K562 (cell line): ENCODE results near the gene PI4K2A. TPM values are rescaled to one million over a fixed set of nuclear protein-coding genes. Genes with fewer than 3 reads are reported as not detected.

ENCODE experiments used
- CTBP1 ChIP-seq: fragments of 450-650 bp; IDR thresholded peaks from 2 replicates; pipeline ENCODE4 v1.6.1; 2016; ENCODE audit warnings: borderline replicate concordance
- CXXC5 ChIP-seq: fragments of 250-450 bp; sonication (Bioruptor Pico); IDR thresholded peaks from 2 replicates; pipeline ENCODE4 v1.8.0; 2022; ENCODE audit warnings: inconsistent platforms, mild to moderate bottlenecking, moderate library complexity
- EP400 ChIP-seq: fragments of 450-650 bp; IDR thresholded peaks from 2 replicates; pipeline ENCODE4 v1.6.1; 2017; ENCODE audit warnings: antibody characterized with exemption, mild to moderate bottlenecking, moderate library complexity
- HNRNPK ChIP-seq: fragments of 200-400 bp; formaldehyde crosslinking; IDR thresholded peaks from one replicate; pipeline ENCODE4 v1.6.1; 2018; ENCODE audit warnings: mild to moderate bottlenecking, low read depth, low read length; ENCODE audit not compliant: poor library complexity, severe bottlenecking
- HNRNPLL ChIP-seq: fragments of 200-400 bp; formaldehyde crosslinking; IDR thresholded peaks from 2 replicates; pipeline ENCODE4 v1.6.1; 2017; ENCODE audit warnings: low read length, low read depth, mild to moderate bottlenecking; ENCODE audit not compliant: poor library complexity, severe bottlenecking
- LARP7 ChIP-seq: fragments of 450-650 bp; IDR thresholded peaks from 2 replicates; pipeline ENCODE4 v1.6.1; 2016
- MAFK ChIP-seq: IDR thresholded peaks from 2 replicates; pipeline ENCODE4 v1.6.1; 2011; ENCODE audit warnings: low read length, improper control_type of control experiment
- PHF8 ChIP-seq: fragments of 200-600 bp; sonication (generic); IDR thresholded peaks from 2 replicates; pipeline ENCODE4 v1.6.1; 2012; ENCODE audit warnings: mixed run types, mild to moderate bottlenecking, inconsistent platforms, low read length, moderate library complexity, borderline replicate concordance
- RB1 ChIP-seq: fragments of 450-650 bp; IDR thresholded peaks from 2 replicates; pipeline ENCODE4 v1.6.1; 2017; ENCODE audit warnings: low read depth, mild to moderate bottlenecking
- RNF2 ChIP-seq: sonication (generic); IDR thresholded peaks from 2 replicates; pipeline ENCODE4 v1.6.1; 2016
- TBP ChIP-seq: optimal IDR thresholded peaks from 2 replicates; pipeline ENCODE3; 2011; ENCODE audit warnings: low read depth, low read length, improper control_type of control experiment
- polyA plus RNA-seq, 8 experiments: library from polyadenylated mRNA; depleted of rRNA in 4 of 8; stranded (reverse) in 5 of 8; unstranded in 3 of 8; fragments of >200 nt; fragmentation: Nextera tagmentation in 2 of 8; fragmentation: Illumina TruSeq in 1 of 8; extraction: Ambion mirVana in 2 of 8; extraction: Trizol in 1 of 8; gene quantifications; 2 replicates each; pipeline versions ENCODE4 v1.2.1 to v1.2.3, GENCODE V29; 2011 to 2014; ENCODE audit warnings: inconsistent platforms in 1 of 8, missing spikeins in 1 of 8
- total RNA-seq, 7 experiments: library from RNA; depleted of rRNA in 6 of 7; stranded (reverse); fragments of >200 nt in 6 of 7; fragmentation: Illumina TruSeq in 2 of 7; extraction: Trizol in 2 of 7; gene quantifications; 2 replicates each; pipeline versions ENCODE4 v1.2.1 to v1.2.3, GENCODE V29; 2011 to 2021; ENCODE audit warnings: low replicate concordance in 1 of 7
- TF ChIP-seq, protein P1 (sequence below): fragments of 450-650 bp; IDR thresholded peaks from 2 replicates; pipeline ENCODE4 v1.6.1; 2017; ENCODE audit warnings: antibody characterized with exemption, mild to moderate bottlenecking
- TF ChIP-seq, protein P2 (sequence below): fragments of 450-650 bp; IDR thresholded peaks from 2 replicates; pipeline ENCODE4 v1.6.1; 2016; ENCODE audit warnings: mild to moderate bottlenecking, moderate library complexity

Gene PI4K2A
- total and polyA plus RNA-seq, 9 of the 15 experiments (the other 6 are each of a cell fraction or from before 2014, with no cell fraction given) = 4.4 to 28.4 (median 16.5) TPM

DNA sequence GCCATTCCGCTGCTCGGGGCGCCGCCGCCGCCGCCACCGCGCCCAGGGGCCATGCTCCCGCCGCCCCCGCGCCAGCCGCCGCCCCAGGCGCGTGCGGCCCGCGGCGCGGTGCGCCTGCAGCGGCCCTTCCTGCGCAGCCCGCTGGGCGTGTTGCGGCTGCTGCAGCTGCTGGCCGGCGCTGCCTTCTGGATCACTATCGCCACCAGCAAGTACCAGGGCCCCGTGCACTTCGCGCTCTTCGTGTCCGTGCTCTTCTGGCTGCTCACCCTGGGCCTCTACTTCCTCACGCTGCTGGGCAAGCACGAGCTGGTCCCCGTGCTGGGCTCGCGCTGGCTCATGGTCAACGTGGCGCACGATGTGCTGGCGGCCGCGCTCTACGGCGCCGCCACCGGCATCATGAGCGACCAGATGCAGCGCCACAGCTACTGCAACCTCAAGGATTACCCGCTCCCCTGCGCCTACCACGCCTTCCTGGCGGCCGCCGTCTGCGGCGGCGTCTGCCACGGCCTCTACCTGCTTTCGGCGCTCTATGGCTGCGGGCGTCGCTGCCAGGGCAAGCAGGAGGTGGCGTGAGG, 73.4 kb downstream of the PI4K2A start (continued):
- TF ChIP-seq, protein P1, sequence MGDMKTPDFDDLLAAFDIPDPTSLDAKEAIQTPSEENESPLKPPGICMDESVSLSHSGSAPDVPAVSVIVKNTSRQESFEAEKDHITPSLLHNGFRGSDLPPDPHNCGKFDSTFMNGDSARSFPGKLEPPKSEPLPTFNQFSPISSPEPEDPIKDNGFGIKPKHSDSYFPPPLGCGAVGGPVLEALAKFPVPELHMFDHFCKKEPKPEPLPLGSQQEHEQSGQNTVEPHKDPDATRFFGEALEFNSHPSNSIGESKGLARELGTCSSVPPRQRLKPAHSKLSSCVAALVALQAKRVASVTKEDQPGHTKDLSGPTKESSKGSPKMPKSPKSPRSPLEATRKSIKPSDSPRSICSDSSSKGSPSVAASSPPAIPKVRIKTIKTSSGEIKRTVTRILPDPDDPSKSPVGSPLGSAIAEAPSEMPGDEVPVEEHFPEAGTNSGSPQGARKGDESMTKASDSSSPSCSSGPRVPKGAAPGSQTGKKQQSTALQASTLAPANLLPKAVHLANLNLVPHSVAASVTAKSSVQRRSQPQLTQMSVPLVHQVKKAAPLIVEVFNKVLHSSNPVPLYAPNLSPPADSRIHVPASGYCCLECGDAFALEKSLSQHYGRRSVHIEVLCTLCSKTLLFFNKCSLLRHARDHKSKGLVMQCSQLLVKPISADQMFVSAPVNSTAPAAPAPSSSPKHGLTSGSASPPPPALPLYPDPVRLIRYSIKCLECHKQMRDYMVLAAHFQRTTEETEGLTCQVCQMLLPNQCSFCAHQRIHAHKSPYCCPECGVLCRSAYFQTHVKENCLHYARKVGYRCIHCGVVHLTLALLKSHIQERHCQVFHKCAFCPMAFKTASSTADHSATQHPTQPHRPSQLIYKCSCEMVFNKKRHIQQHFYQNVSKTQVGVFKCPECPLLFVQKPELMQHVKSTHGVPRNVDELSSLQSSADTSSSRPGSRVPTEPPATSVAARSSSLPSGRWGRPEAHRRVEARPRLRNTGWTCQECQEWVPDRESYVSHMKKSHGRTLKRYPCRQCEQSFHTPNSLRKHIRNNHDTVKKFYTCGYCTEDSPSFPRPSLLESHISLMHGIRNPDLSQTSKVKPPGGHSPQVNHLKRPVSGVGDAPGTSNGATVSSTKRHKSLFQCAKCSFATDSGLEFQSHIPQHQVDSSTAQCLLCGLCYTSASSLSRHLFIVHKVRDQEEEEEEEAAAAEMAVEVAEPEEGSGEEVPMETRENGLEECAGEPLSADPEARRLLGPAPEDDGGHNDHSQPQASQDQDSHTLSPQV = peak; percentile 75; the same call in 1 of the 2 replicates
- TF ChIP-seq PHF8 (peak; percentile 50; the same call in 1 of the 2 replicates), RNF2 (0 out of 2 replicates have a peak, but pooled peaks have one; percentile 17), CTBP1 (peak; percentile 75), LARP7 (no peak), MAFK (no peak), TBP (peak; percentile 15), EP400 (peak; percentile 71; the same call in 1 of the 2 replicates), CXXC5 (CRISPR knock-in tag) (peak; percentile 59), RB1 (0 out of 2 replicates have a peak, but pooled peaks have one; percentile 34), HNRNPLL (peak; percentile 83), HNRNPK (no peak)
- TF ChIP-seq, protein P2, sequence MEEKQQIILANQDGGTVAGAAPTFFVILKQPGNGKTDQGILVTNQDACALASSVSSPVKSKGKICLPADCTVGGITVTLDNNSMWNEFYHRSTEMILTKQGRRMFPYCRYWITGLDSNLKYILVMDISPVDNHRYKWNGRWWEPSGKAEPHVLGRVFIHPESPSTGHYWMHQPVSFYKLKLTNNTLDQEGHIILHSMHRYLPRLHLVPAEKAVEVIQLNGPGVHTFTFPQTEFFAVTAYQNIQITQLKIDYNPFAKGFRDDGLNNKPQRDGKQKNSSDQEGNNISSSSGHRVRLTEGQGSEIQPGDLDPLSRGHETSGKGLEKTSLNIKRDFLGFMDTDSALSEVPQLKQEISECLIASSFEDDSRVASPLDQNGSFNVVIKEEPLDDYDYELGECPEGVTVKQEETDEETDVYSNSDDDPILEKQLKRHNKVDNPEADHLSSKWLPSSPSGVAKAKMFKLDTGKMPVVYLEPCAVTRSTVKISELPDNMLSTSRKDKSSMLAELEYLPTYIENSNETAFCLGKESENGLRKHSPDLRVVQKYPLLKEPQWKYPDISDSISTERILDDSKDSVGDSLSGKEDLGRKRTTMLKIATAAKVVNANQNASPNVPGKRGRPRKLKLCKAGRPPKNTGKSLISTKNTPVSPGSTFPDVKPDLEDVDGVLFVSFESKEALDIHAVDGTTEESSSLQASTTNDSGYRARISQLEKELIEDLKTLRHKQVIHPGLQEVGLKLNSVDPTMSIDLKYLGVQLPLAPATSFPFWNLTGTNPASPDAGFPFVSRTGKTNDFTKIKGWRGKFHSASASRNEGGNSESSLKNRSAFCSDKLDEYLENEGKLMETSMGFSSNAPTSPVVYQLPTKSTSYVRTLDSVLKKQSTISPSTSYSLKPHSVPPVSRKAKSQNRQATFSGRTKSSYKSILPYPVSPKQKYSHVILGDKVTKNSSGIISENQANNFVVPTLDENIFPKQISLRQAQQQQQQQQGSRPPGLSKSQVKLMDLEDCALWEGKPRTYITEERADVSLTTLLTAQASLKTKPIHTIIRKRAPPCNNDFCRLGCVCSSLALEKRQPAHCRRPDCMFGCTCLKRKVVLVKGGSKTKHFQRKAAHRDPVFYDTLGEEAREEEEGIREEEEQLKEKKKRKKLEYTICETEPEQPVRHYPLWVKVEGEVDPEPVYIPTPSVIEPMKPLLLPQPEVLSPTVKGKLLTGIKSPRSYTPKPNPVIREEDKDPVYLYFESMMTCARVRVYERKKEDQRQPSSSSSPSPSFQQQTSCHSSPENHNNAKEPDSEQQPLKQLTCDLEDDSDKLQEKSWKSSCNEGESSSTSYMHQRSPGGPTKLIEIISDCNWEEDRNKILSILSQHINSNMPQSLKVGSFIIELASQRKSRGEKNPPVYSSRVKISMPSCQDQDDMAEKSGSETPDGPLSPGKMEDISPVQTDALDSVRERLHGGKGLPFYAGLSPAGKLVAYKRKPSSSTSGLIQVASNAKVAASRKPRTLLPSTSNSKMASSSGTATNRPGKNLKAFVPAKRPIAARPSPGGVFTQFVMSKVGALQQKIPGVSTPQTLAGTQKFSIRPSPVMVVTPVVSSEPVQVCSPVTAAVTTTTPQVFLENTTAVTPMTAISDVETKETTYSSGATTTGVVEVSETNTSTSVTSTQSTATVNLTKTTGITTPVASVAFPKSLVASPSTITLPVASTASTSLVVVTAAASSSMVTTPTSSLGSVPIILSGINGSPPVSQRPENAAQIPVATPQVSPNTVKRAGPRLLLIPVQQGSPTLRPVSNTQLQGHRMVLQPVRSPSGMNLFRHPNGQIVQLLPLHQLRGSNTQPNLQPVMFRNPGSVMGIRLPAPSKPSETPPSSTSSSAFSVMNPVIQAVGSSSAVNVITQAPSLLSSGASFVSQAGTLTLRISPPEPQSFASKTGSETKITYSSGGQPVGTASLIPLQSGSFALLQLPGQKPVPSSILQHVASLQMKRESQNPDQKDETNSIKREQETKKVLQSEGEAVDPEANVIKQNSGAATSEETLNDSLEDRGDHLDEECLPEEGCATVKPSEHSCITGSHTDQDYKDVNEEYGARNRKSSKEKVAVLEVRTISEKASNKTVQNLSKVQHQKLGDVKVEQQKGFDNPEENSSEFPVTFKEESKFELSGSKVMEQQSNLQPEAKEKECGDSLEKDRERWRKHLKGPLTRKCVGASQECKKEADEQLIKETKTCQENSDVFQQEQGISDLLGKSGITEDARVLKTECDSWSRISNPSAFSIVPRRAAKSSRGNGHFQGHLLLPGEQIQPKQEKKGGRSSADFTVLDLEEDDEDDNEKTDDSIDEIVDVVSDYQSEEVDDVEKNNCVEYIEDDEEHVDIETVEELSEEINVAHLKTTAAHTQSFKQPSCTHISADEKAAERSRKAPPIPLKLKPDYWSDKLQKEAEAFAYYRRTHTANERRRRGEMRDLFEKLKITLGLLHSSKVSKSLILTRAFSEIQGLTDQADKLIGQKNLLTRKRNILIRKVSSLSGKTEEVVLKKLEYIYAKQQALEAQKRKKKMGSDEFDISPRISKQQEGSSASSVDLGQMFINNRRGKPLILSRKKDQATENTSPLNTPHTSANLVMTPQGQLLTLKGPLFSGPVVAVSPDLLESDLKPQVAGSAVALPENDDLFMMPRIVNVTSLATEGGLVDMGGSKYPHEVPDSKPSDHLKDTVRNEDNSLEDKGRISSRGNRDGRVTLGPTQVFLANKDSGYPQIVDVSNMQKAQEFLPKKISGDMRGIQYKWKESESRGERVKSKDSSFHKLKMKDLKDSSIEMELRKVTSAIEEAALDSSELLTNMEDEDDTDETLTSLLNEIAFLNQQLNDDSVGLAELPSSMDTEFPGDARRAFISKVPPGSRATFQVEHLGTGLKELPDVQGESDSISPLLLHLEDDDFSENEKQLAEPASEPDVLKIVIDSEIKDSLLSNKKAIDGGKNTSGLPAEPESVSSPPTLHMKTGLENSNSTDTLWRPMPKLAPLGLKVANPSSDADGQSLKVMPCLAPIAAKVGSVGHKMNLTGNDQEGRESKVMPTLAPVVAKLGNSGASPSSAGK = peak; percentile 97
